HS-5 (cell line): ENCODE data around the gene JAKMIP3.

Source experiments
- DNase-seq: peaks from one replicate; pipeline ENCODE4 v3.0.0-alpha.2; 2012; ENCODE audit warnings: low read depth

Gene JAKMIP3

DNA sequence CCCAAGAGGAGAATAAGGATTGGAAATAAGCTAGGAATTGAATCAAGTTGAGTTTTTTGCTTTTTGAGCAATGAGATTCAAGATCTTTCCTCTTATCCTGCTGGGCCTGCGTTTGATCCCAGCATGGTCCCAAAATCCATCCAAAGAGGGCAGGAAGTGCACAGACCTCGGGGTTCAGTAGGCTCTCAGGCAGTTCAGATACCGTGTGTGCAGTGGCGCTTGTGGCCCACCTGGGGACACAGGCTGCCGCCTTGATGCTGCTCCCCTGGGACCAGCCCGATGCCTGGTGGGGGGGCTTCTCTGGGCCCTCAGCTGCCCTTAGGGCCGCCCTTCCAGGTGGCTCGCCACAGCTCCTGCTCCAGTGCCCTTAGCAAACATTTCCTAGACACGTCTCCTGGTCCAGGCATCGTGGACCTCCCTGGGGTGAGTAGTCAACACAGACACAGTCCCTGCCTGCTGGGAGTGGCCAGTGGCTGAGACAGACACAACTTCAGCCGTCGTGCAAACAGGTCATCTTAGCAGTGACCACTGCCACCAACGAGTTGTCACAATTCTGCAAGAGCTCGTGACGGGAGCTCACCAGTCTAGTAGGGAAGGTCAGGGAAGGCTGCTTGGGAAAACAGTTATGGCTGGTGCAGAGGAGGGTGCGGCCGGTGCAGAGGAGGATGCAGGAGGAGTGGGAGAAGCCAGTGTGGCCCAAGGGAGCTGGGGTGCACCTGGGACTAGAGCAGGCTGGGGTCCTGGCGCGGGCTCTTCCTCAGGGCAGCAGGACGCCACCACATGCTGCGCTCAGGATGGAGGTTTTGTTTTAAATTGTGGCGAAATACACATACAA, 21.7 kb upstream of the JAKMIP3 start:
- DNase-seq: no peak

DNA sequence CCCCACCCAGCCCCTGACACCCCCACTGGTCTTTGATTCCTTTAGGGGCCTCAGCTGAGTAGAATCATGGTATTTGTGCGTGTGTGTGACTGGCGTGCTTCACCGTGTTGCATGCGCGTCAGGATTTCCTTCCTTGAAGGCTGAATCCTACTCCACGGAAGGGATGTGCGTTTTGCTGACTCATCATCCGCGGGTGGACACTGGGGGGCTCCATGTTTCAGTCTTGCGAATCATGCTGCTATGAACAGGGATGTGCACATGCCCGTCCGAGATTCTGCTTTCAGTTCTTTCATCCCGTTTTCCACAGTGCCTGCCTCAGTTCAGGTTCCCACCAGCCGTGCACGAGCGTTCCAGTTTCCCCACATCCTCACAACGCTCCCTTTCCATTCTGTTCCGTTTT, 20.9 kb upstream of the JAKMIP3 start:
- DNase-seq: no peak

- no peak for DNase-seq
These were observed 20.4 kb upstream of the JAKMIP3 start for GRCh38 chr10:132045324-132045723.

DNA sequence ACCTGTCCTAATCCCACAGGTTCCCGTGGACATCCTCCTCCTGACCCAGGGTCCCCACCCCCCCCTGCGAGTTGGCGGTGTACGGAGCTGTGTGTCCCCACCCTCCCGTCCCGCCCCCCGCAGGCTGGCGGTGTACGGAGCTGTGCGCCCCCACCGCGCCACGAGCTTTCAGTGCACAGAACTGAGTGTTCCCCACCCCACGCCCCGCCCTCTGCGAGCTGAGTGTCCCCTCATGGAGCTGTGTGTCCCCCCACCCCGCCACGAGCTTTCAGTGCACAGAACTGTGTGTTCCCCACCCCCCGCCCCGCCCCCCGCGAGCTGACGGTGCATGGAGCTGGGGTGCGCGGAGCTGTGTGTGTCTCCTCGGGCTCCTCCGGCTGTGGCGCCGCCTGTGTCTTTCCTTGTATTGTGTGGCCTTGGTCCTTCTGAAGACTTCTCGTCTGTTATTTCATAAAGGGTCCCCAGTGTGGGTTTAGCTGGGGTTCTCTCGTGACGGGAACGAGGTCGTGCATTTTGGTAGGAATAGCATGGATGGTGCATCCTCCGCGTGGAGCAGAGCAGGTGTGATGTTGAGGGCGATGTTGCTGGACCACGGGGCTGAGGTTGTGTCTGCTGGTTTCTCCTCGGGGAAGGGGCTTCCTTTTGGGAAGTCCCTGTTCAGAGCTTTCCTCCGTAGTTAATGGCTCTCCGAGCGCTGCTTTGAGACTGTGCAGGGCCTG, 18.0 kb upstream of the JAKMIP3 start:
- no peak for DNase-seq

GRCh38 chr10:132048294-132048667, 17.5 kb upstream of the JAKMIP3 start:
- DNase-seq: no peak

DNA sequence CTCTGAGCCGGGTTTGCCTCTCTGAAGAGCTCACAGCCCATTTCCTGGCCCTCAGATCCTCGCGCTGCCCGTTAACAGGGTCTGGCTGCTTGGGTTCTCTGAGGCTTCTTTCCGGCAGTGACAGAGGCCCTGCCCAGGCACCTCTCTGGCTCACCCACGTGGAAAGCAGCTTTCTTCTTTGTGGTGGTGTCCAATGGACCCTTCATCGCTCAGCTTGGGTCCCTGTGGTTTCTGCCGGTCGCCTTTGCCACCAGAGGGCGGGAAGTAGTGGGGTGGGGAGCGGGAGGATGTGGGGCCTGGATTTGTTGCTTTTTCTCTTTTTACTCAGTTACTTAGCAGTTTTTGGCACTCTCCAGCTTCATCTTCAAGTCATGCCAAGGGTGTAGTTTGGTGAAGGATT, 15.6 kb upstream of the JAKMIP3 start:
- DNase-seq: no peak

DNA sequence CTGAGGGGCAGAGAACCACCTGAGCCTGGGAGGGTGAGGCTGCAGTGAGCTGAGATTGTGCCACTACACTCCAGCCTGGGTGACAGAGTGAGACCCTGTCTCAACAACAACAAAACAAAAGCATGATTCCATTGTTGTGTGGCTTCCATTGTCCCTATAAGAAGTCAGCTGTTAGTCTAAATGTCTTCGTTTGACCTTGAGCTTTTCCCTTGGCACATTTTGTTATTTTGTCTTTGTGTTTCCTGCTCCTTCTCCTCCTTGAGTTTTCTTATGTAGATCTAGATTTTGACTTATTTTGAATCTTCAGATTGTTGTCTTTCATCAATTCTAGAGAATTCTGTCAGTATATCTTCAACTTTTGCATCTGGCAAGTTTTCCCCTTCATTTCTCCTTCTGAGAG, 13.6 kb upstream of the JAKMIP3 start:
- no peak for DNase-seq

DNA sequence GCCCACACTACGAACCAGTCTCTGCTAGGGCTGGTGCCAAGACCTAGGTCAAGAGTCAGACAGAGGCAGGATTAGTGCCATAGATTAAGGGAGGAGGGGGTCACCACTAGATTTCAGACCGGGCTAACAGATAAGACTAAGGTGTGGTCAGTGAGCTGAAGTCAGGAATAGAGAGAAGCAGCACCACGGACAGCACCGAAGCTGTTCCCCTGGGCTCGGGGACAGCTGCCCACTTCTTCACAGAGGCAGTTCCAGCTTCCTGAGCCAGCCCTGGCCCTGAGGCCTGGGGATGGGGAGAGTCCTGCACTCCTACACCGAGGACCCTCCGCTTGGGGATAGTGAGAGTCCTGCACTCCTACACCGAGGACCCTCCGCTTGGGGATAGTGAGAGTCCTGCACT, 11.2 kb upstream of the JAKMIP3 start:
- no peak for DNase-seq

DNA sequence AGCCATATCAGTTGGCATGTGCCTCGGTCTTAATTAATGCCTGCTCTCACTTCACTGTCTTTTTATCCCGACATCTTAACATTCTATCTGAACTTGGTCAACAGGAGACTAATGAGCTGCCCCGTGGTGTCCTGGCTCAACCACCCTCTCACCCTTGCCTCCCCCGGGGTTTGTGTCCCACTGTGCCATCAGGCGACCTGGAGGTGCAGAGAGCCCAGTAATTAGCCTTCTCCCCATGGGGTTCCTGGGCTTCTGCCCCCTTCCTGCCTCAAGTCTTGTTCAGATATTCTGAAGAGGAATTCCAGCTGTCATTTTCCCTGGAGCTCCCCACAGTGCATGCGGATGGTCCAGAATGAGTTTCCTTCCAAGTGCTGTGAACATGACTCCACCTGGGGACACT, 10.1 kb upstream of the JAKMIP3 start:
- DNase-seq: no peak

DNA sequence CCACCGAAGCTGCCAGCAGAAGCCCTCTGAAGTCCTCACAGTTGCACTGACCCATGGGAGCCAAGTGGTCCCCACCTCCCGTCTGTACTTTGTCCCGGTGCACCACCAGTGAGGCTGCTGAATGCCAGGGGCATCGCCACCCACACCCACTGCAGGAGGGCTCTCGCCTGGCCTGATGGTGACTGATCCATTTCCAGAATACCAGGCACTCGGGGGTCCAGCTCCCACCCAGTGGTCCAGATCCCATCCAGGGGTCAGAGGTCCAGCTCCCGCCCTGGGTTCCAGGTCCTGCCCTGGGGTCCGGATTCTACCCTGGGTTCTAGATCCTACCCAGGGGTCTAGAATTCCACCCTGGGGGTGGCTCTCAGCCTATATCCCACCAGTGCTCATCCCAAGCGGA, 9.1 kb upstream of the JAKMIP3 start:
- DNase-seq: no peak

DNA sequence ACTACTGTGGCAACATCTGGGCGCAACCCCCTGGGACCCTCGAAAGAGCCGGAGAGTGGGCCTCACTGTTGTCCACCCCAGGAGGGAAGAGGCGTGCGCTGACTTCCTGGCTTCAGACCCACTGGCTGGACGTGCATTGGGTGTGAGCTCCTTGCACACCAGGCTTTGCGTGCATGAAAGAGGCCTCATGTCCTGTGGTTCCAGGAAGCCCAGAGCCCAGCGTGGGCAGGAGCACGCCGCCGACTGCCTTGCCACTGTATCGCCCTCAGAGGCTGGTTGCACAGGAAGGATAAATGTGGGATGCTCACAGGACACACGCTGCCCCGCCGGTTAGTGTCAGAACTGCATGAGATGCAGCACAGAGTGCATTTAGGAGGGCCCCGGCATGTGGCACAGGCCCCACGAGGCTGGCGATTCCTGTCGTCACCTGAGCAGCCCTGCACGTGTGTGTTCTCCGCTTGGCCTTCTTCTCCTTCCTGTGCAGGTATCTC, 8.5 kb upstream of the JAKMIP3 start:
- DNase-seq: no peak

DNA sequence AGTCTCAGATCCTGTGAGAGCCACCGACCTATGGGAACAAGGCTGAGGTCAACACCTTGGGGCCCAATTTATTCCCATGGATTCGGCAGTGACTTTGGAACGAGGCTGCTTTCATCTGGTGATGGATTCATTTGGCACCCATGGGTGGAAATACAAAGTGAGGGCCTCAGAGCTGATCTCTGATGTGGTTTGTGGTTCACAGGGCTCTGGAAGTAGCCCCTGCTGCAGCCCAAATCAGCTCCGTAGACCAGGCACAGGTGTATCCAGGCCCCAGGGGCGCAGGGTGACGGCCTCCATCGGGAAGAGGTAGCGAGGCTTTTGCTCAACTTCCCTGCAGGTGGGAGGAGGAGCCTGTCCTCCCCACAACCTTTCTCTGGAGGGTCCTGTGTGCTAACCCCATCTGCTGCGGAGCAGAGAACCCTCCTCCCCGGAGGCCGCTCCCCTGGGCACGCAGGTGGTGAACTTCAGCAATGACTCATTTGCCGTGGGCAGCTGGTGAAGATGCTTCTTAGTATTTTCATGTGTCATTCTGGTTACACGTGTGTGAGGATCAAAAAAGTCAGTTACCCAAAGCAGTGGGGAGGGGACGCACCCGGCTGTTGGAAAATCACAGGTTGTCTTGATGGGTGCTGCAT, 7.5 kb upstream of the JAKMIP3 start:
- no peak for DNase-seq

DNA sequence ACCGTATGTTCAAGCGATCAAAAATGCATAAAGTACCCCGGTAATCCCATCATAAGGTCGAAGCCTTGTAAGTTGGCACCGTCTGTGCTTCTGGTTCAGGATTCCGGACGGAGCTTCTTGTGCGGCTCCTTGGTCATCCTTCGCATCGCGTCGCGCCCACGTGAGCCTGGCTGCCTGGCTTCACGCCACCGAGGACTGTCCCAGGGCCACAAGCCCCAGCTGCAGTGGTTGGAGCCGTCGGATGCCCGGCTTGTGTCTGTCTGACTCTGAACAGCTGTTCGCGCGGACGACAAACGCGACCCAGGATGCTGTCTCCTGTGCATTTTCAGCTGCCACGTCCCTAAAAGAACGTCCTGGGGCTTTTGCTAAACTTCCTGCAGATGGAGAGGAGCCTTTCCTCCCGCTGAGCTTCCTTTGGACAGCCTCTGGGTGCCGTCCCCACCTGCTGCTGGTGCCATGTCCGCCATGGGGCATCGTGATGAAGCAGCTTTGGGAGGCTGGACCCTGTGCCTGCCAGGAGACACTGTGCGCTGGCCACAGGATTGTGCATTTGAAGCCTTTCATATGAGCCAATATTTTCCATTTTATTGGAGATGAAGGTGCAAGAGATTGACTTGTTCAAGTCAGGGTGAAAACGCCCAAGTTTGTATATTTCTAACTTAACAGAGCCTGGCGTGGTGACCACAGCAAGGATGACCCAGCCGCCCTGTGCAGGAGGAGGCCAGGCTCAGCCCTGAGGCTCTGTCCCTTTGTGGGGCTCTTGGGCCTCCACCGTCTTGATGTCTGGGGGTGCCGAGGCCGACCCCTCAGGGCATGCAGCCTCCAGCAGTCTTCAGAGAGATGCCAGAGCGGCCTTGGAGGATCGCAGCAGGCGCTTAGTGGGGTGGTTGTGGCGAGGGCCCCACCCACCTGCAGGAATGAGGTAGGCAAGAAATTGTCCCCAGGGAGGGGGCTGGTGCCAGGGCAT, 6.7 kb upstream of the JAKMIP3 start:
- no peak for DNase-seq

- no peak for DNase-seq
These were observed 5.8 kb upstream of the JAKMIP3 start for GRCh38 chr10:132059760-132060508.

GRCh38 chr10:132061030-132061429, 4.7 kb upstream of the JAKMIP3 start:
- no peak for DNase-seq

DNA sequence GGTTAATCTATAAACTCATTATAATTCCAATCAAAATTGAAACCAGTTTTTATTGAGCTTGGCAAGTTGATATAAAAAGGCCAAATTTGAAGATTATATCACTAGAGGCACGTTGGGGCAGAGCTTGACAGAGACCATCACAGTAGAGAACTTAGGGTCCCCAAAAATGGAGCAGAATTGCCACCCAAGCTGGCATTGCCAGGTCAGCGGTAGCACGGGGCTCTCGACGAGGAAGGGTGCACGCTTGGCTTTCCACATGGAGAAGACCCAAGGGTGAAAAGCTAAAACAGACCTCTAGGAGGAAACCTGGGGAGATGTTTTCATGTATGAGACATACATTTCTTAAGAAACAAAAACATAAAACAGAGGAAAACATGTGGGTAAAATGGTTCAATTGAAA, 4.3 kb upstream of the JAKMIP3 start:
- no peak for DNase-seq

GRCh38 chr10:132062116-132062515, 3.6 kb upstream of the JAKMIP3 start:
- no peak for DNase-seq

DNA sequence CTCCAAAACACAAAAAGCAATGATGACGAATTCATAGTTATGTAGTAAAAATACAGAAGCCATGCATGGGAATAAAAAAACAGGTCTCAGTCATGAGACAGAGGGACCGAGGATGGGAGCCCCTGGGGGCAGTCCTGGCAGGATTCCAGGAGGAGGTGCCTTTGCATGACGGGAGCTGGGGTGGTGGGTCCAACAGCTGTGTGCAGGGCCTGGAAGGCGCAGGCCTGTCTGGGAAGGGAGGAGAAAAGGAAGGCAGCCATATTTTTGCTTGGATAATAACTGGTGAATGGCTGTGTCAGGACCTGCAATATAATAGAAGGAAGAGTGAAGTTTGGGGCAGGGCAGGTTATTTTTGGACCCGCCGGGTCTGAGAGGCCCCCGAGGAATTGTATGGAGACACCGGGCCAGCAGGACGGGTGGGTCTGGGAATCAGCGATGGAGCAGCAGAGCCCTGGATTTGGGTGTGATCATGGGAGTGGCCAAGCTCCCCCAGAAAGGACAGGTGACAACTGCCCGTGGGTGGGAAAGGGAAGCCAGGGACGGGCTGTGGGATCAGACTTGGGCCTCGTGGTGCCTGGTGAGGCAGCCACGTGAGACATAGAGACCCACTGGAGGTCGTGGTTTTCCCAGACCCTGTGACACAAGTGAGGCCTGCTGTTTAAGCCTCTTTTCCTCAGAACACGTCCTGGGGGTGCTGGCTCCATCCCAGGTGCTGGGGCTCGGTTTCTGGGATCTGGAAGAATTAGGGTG, 2.9 kb upstream of the JAKMIP3 start:
- no peak for DNase-seq

GRCh38 chr10:132063432-132063831, 2.3 kb upstream of the JAKMIP3 start:
- no peak for DNase-seq

- DNase-seq: no peak
These were observed 1.5 kb upstream of the JAKMIP3 start for GRCh38 chr10:132064082-132064755.
